ENCODE results near the gene G3BP1.
"Not testable (repeated sequence)": the region's sequence is repeated elsewhere in the genome, so short reads cannot be mapped to it uniquely, and the experiment has no call there.

The G3BP1 gene

GRCh38 chr5:151757233-151758140 lies 14.3 kb upstream of the G3BP1 start:
- peak; percentile 18 for DNase-seq

DNA sequence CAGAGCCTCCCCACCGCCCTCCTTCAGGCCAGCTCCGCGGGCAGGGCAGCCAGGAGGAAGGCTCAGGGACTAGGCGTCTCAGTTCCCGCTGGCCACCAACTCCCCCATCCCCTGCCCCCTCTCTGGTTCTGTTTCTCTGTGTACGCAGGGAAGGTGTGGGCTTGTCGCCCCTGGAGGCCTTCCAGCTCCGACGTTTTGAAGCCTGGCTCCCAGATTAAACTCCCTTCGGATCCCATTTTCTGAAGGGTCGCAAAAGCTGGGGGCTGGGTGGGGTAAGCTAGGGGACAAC lies 13.7 kb upstream of the G3BP1 start:
- no peak for DNase-seq

DNA sequence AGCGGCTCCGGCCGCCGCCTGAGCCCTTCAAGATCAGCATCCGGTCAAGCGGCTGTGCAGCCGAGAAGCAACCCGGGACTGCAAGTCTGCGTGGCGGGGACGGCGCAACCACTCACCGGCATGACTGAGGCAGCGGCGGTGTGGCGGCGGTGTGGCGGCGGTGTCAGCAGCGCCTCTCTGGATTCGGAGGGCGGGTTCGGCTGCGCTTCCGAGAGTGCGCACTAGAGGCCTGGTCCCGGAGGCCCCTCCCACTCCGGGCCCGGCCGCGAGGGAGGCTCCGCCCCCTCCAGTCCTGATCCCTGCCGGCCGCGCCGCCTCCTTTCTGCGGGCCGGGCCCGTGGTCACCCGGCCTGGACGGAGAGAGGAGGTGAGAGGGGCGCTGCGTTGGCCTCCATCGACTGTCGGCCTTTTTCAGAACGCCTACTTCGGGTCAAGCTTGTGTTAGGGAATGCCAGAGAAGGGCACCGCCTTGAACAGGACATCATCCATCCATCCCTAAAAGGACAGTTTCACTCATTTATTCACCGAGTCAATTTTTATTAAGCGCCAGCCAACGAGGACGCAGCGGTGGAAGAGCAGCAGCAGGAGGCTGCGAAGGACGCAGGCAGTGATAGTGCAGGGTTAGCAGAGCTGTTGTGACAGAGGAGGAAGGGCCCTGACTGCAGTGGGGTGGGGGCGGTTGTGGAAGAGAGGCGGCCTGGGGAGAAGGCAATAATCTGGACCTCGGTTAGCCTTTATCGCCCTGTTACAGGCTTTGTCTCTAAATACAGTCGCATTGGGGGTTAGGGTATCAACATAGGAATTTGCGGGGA lies 13.1 kb upstream of the G3BP1 start, which contains the start of gene ATOX1:
ATOX1 (minus strand) TSS at position 202 of the 812 bp plus-strand sequence; CDS start at position 122, 80 bp downstream.
- DNase-seq: peak; percentile 95

GRCh38 chr5:151764801-151765200 lies 7.0 kb upstream of the G3BP1 start:
- no peak for DNase-seq

GRCh38 chr5:151766975-151767374 lies 4.8 kb upstream of the G3BP1 start:
- no peak for DNase-seq

DNA sequence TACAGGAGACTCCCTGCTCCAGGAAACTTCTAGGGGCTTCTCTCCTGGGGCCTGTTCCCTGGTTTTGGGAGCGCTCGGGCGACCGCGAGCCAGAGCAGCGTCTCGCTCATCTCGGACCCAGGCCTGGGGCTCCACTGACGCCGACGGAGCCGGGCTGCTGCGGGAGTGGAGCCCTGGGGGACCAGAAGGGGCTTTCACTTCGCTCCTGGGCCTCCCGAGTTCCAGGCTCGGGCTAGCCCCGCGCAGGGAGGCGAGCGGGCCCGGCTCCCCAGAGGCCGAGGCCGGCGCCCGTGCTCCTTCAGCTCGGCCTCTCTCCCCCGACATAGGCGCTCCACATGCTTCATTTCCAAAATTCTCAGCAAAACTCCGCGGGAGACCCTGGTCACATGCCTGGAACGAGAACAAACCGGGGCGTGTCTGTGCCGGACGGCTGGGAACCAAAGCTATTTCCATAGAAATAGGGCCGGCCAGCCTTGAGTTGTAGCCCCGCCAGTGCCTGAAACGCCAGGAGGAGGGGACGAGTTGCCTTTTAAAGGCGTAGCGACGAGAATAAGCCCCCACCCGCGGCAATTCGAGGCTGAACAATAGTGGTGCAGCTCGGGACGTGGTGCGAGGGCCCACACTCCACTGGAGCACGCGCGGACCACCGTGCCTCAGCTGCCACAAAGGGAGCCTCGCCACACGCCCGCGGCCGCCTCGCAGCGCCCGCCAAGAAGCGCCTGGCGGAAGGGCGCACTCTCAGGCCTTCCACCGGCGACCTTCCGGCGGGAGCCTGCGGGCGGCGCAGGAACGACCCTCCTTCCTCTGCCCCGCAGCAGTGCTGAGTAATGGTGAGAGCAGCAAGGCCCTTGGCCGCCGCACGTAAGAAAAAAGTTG lies 1.1 kb upstream of the G3BP1 start:
- peak; percentile 11 for DNase-seq

GRCh38 chr5:151772029-151772845 lies 483 bp downstream of the G3BP1 start:
- peak; percentile 50 for DNase-seq

DNA sequence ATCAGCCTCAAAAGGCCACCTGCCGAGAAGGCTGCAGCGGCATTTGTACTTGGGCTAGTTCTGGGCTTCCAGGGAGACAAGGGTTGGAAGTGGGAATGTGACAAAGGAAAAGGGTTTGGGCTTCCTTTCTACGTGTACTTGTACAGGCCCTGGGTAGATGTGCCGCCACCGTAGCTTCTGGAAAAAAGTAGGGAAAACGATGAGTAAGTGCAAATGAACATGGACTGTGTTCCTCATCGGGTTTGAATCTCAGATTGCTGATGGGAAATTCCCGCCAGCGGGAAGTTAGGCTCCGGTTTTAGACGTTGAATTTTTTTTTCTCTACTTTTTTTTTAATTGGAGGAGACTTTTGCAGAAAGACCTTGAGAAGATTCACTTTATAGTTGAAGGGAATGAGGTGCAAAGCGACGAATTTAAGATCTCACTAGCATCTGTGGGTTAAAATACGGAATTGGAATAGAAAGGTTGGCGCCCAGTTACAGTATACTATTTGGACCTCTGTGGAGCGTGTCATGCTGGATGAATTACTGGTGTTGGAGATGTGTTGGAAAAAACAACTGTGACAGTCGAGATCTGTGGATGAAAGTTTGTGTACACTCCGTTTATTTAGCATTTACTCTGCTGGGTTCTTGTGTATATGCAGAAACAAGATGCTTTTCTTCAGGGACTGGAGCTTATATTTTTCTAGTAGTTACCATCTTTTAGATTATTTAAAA lies 1.2 kb downstream of the G3BP1 start:
- DNase-seq: no peak

GRCh38 chr5:151773951-151774350 lies 2.2 kb downstream of the G3BP1 start:
- no peak for DNase-seq

- no peak for DNase-seq
These were observed 3.4 kb downstream of the G3BP1 start for GRCh38 chr5:151775025-151775606.

DNA sequence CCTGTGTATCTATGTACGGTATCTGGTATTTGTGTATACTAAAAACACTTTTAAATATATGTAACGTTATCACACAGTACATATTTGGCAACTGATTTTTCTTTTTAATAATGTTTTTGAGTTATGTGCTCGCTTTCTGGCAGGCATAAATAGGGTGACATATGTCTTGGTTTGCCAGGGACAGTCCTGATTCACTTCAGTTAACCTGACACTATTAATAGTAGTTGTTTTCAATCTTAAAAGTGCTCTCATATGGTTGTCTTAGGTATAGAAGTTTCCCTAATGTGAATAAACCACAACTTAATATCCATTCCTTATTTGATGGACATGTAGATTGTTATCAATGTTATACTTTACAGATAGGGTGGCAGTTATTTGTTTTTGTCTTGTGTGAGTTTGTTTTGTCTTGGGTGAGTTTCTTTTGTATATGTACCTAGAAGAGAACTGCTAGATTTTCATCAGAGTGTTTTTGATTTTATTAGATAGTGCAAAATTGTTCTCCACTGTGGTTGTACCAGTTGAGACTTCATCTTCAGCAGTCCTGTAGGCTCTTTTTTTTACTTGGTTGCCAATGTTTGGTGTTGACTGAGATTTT lies 7.9 kb downstream of the G3BP1 start:
- DNase-seq: no peak

- DNase-seq: no peak
These were observed 8.6 kb downstream of the G3BP1 start for GRCh38 chr5:151780348-151780747.

- no peak for DNase-seq
These were observed 9.4 kb downstream of the G3BP1 start for GRCh38 chr5:151781201-151781600.

- DNase-seq: not testable (repeated sequence)
These were observed 11.9 kb downstream of the G3BP1 start for GRCh38 chr5:151783664-151784063.

GRCh38 chr5:151784141-151784540 lies 12.4 kb downstream of the G3BP1 start:
- no peak for DNase-seq

DNA sequence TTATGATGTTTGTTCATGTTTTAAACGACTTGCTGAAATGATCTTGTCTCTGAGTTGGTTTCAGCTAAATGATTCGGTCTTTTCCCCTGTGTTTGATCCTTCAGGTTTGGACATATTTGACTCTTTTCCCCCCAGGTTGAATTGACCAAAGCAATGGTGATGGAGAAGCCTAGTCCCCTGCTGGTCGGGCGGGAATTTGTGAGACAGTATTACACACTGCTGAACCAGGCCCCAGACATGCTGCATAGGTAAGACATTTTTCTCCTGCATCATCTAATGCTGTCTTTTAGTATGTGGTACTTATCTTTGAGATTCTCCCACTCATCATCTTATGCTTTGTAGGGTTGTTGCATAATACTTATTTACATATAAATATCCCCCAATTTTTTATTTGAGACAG lies 14.7 kb downstream of the G3BP1 start:
- DNase-seq: no peak

- DNase-seq: no peak
These were observed 16.1 kb downstream of the G3BP1 start for GRCh38 chr5:151787817-151788216.

GRCh38 chr5:151793358-151793757 lies 21.6 kb downstream of the G3BP1 start:
- no peak for DNase-seq

- no peak for DNase-seq
These were observed 23.7 kb downstream of the G3BP1 start for GRCh38 chr5:151795426-151795825.

GRCh38 chr5:151798674-151799073 lies 26.9 kb downstream of the G3BP1 start:
- DNase-seq: no peak

GRCh38 chr5:151799407-151799806 lies 27.7 kb downstream of the G3BP1 start:
- DNase-seq: peak; percentile 19
